Vein endothelial cell (primary cell): Measurements from ENCODE around the gene DCLK1. TPM values are rescaled to one million over a fixed set of nuclear protein-coding genes. Genes with fewer than 3 reads are reported as not detected.

Source experiments
- total RNA-seq: library from RNA; depleted of rRNA; stranded (reverse); fragments of >200 nt; gene quantifications from 2 replicates; pipeline ENCODE4 v1.2.3, GENCODE V29; 2012

DCLK1 gene
- total RNA-seq: 5.6 and 6.7 TPM in 2 replicates

DNA sequence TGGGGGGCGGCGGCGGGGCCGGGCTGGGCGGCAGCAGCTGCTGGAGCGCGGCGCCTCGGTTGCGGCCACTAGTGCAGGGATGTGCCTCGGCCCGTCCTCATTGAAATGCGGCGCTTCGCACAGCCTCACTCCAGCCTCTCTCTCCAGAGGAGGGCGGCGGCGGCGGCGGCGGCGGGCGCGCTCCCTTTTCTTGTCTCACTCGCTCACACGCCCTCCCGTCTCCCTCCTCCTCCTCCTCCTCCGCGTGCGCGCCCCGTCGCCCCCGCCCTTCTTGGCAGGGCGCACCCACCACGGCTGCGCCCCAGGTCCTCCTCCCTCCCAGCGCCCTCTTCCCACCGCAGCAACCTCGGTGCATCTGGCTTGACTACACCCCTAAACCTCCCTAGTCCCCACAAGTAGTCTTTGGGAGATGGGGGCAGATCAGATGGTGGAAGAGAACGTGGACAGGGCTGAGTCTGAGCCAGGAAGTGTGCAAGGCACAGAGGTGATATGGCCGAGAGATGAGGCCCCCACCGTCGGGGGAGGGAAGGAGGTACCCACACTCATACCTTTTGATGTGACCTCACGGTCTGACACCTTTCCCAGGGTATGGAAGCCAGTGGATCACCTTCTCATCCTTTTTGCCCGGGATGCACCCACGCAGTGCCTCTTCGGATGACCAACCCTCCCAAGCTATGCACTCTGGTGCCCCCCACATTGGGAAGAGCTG, at the start of gene DCLK1:
Gene DCLK1, minus strand, starts transcription at position 161 of the 709 bp plus-strand sequence.

Other genes starting within 250 kb of the DCLK1 start
- 0.19 and 0.33 TPM in 2 replicates for gene SOHLH2, start 83.2 kb upstream of the DCLK1 start, total RNA-seq
- gene CCDC169, start 166.4 kb upstream of the DCLK1 start, total RNA-seq: 1.3 and 4.5 TPM in 2 replicates
- 51.9 and 67.1 TPM in 2 replicates for gene SPART, start 215.0 kb upstream of the DCLK1 start, total RNA-seq